Panc1 (cell line): Measurements from ENCODE around the gene HOXC9. TPM values are rescaled to one million over a fixed set of nuclear protein-coding genes. Genes with fewer than 3 reads are reported as not detected.

ENCODE experiments used
- ATAC-seq: fragments of 200-7000 bp; cut with Tn5 transposase; 2 replicates; pipeline ENCODE4 v1.9.1; 2020; ENCODE audit warnings: mild to moderate bottlenecking, moderate library complexity
- BruUV-seq: library from RNA; stranded (reverse); fragments of 400-500 nt; replicated peaks from 2 replicates; lab custom pipeline; 2021; lab: Mats Ljungman, UMichigan
- CTCF ChIA-PET: fragments of 300-600 bp; sonication (Branson Sonifier 250); formaldehyde crosslinking; loops from one replicate; lab custom pipeline; 2022; ENCODE audit warnings: antibody characterized with exemption; lab: Charles Lee
- POLR2A ChIA-PET: fragments of 300-600 bp; sonication (Branson Sonifier 250); formaldehyde crosslinking; loops from one replicate; lab custom pipeline; 2022; ENCODE audit warnings: antibody characterized with exemption; lab: Charles Lee
- DNase-seq: peaks from one replicate; pipeline ENCODE4 v3.0.0-alpha.2; 2010; ENCODE audit warnings: low read depth, low spot score
- H3K27ac ChIP-seq: 2 replicates; pipeline ENCODE4 v1.5.1; 2011; ENCODE audit warnings: mild to moderate bottlenecking, low read length, inconsistent platforms
- H3K27me3 ChIP-seq: fragments of 200-500 bp; sonication (Bioruptor generic); 2 replicates; pipeline ENCODE4 v1.6.0; 2014; ENCODE audit warnings: low read length, inconsistent platforms; ENCODE audit not compliant: control insufficient read depth, insufficient read depth
- H3K36me3 ChIP-seq: fragments of 200-500 bp; sonication (Bioruptor generic); 2 replicates; pipeline ENCODE4 v1.5.1; 2014; ENCODE audit warnings: inconsistent platforms, mild to moderate bottlenecking, low read length, moderate library complexity; ENCODE audit not compliant: control insufficient read depth, insufficient read depth
- H3K4me1 ChIP-seq: 2 replicates; pipeline ENCODE4 v1.5.1; 2011; ENCODE audit warnings: inconsistent platforms, mild to moderate bottlenecking, low read length, moderate library complexity; ENCODE audit not compliant: control insufficient read depth, insufficient read depth
- H3K4me3 ChIP-seq, 2 experiments: 2 replicates each; pipeline ENCODE4 v1.5.1; 2011 to 2012; ENCODE audit warnings: low read depth in 2 of 2, low read length in 2 of 2, mild to moderate bottlenecking in 2 of 2, inconsistent platforms in 1 of 2, moderate library complexity in 1 of 2
- H3K9me3 ChIP-seq: fragments of 200-500 bp; sonication (Bioruptor generic); 2 replicates; pipeline ENCODE4 v1.5.1; 2014; ENCODE audit warnings: low read depth, mild to moderate bottlenecking, inconsistent platforms, low read length, moderate library complexity; ENCODE audit not compliant: control insufficient read depth, insufficient read depth
- POLR2AphosphoS5 ChIP-seq: IDR thresholded peaks from 2 replicates; pipeline ENCODE4 v1.6.1; 2012; ENCODE audit warnings: mild to moderate bottlenecking, low read depth, low read length, moderate library complexity
- SIN3A ChIP-seq: IDR thresholded peaks from 2 replicates; pipeline ENCODE4 v1.6.1; 2012; ENCODE audit warnings: low read depth, mild to moderate bottlenecking, low read length, moderate library complexity, borderline replicate concordance; ENCODE audit not compliant: insufficient read depth
- TCF7L2 ChIP-seq: IDR thresholded peaks from 2 replicates; pipeline ENCODE4 v1.6.1; 2011; ENCODE audit warnings: mild to moderate bottlenecking, low read depth, low read length, inconsistent platforms
- in situ Hi-C: cut with HindIII; loops from 2 replicates; pipeline ENCODE4 v1.10.0; 2016; ENCODE audit warnings: low sequenced_read_pairs, low pct_unique_long_range_greater_than_20kb
- intact Hi-C: fragments of 100-400 bp; cut with micrococcal nuclease; formaldehyde crosslinking; loops from one replicate; pipeline ENCODE4 v1.10.0; 2022; ENCODE audit not compliant: unreplicated experiment
- total RNA-seq: library from RNA; stranded (reverse); gene quantifications from one replicate; pipeline ENCODE4 v1.2.1, GENCODE V29; 2021; ENCODE audit not compliant: unreplicated experiment
- TF ChIP-seq, protein P1 (sequence below), 2 experiments: IDR thresholded peaks; 2 replicates each; pipeline ENCODE4 v1.6.1; 2011 to 2012; ENCODE audit warnings: low read depth in 2 of 2, control low read depth in 1 of 2, low read length in 1 of 2, mild to moderate bottlenecking in 1 of 2, moderate library complexity in 1 of 2; ENCODE audit not compliant: insufficient read depth in 1 of 2
- TF ChIP-seq, protein P2 (sequence below): fragments of 450-650 bp; IDR thresholded peaks from 2 replicates; pipeline ENCODE4 v1.5.1; 2017; ENCODE audit warnings: mild to moderate bottlenecking

The HOXC9 gene
- total RNA-seq, 1 experiment from 2014 or later = 37.2 TPM

DNA sequence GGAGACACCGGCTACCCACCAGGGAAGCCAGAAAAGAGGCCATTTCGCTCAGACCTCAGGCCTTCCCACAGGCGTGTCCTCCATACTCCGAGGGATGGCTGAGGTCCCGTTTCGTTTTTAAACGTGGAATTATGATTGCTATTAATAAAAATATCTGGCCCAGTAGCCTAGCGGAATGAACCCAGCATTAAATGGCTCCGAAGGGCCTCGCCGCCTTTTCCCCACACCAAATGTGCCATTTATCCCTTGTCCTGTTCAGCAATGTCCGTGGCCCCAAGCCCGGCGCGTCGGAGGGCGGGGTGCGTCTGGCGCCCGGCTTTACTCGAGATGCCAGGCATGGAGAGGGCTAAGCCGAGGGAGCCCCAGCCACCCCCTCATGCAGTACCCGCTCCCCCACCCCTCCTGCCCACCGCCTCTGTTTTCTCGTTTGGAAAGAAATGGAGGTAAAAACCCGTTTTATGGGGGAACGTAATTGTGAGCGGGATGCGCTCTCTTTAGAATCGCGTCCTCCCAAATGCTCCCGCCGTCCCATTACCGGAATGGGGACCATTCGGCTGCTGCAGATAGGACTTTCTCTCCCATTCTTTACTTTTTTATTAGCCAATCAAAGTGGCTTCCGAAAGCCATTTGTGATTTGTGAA is 14.5 kb downstream of the HOXC9 start:
- ChIA-PET POLR2A (no interaction called here), CTCF (interaction anchor here (0.5 kb wide), 1 partner anchor 27 kb away, joined by 3 read pairs; no protein-coding TSS in a partner anchor)
- BruUV-seq = no TSS peak
- H3K27ac ChIP-seq = peak overlapping the region; percentile 92
- H3K27me3 ChIP-seq = no peaks in the 10 kb centered on the region
- intact Hi-C loops (no loop called here), in situ Hi-C loops (no loop called here)
- DNase-seq (no peak), ATAC-seq (no peak)
- H3K36me3 ChIP-seq = peaks cover 2% of the 10 kb centered on the region; the same call in 1 of the 2 replicates
- 0 out of 2 replicates have a peak, but pooled peaks have one; percentile 4 for TF ChIP-seq TCF7L2
- peak; percentile 13; the same call in 1 of the 2 replicates for TF ChIP-seq POLR2AphosphoS5
- TF ChIP-seq SIN3A = 0 out of 2 replicates have a peak, but pooled peaks have one; percentile 22
- TF ChIP-seq, protein P1, sequence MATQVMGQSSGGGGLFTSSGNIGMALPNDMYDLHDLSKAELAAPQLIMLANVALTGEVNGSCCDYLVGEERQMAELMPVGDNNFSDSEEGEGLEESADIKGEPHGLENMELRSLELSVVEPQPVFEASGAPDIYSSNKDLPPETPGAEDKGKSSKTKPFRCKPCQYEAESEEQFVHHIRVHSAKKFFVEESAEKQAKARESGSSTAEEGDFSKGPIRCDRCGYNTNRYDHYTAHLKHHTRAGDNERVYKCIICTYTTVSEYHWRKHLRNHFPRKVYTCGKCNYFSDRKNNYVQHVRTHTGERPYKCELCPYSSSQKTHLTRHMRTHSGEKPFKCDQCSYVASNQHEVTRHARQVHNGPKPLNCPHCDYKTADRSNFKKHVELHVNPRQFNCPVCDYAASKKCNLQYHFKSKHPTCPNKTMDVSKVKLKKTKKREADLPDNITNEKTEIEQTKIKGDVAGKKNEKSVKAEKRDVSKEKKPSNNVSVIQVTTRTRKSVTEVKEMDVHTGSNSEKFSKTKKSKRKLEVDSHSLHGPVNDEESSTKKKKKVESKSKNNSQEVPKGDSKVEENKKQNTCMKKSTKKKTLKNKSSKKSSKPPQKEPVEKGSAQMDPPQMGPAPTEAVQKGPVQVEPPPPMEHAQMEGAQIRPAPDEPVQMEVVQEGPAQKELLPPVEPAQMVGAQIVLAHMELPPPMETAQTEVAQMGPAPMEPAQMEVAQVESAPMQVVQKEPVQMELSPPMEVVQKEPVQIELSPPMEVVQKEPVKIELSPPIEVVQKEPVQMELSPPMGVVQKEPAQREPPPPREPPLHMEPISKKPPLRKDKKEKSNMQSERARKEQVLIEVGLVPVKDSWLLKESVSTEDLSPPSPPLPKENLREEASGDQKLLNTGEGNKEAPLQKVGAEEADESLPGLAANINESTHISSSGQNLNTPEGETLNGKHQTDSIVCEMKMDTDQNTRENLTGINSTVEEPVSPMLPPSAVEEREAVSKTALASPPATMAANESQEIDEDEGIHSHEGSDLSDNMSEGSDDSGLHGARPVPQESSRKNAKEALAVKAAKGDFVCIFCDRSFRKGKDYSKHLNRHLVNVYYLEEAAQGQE (IDR thresholded peaks at IDR 0.05; ENCODE audit: insufficient read depth in 1 of 2, low read depth in 2 of 2, low read length in 1 of 2) = no peak
- TF ChIP-seq, protein P2, sequence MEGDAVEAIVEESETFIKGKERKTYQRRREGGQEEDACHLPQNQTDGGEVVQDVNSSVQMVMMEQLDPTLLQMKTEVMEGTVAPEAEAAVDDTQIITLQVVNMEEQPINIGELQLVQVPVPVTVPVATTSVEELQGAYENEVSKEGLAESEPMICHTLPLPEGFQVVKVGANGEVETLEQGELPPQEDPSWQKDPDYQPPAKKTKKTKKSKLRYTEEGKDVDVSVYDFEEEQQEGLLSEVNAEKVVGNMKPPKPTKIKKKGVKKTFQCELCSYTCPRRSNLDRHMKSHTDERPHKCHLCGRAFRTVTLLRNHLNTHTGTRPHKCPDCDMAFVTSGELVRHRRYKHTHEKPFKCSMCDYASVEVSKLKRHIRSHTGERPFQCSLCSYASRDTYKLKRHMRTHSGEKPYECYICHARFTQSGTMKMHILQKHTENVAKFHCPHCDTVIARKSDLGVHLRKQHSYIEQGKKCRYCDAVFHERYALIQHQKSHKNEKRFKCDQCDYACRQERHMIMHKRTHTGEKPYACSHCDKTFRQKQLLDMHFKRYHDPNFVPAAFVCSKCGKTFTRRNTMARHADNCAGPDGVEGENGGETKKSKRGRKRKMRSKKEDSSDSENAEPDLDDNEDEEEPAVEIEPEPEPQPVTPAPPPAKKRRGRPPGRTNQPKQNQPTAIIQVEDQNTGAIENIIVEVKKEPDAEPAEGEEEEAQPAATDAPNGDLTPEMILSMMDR = no peak
- H3K4me3 ChIP-seq = peak overlapping the region; percentile 72 to 91
- peaks cover 45% of the 10 kb centered on the region for H3K4me1 ChIP-seq
- no peaks in the 10 kb centered on the region for H3K9me3 ChIP-seq

DNA sequence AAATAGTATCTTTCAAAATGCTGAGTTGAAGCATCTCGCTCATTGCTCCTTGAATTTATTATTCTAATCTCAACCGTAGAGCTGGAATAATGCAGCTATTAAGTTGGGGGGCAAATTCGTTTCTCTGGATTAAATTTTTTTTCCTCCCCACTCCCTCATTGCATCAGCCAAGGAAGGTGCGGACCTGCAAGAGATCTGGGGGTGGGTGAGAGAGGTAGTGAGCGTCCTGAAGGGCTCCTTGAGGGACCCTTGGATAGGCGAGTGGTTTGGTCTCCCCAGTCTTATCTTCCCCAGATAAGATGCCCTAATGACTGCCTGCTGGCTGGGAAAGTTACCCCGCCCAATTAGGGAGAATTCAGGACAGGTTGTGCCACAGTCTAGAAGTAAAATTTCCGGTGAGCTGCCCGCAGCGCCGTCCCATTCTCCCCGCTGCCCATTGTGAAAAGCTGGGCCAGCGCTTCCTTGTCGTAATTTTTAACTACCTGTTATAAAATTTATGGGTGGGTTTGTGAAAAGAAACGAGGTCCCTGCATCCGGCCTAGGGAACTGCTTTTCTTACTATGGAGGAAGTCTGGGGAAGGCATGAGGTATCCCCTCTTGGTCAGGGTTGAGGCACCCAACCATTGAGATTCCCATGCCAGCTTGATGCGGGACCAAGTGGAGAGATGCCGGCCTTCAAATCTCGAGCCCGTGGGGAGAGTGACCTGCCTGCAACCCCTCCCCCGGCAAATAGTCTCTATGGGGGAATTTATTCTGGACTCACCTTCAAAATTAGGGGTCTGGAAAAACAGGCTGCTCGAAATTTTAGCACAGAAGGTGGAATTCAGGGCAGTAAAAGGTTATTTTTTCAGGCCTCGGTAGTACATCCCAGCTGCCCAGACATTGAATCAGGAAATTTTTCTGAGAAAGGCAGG is 15.3 kb downstream of the HOXC9 start:
- TF ChIP-seq TCF7L2 (no peak), SIN3A (no peak), POLR2AphosphoS5 (no peak)
- TF ChIP-seq, protein P2 = no peak
- TF ChIP-seq, protein P1 (IDR thresholded peaks at IDR 0.05; ENCODE audit: insufficient read depth in 1 of 2, low read depth in 2 of 2, low read length in 1 of 2) = no peak
- H3K27me3 ChIP-seq = no peaks in the 10 kb centered on the region
- no peak for ATAC-seq
- in situ Hi-C loops = no loop called here
- H3K4me3 ChIP-seq = peak overlapping the region; percentile 72 to 91
- H3K27ac ChIP-seq = peak overlapping the region; percentile 92
- H3K4me1 ChIP-seq = peaks cover 51% of the 10 kb centered on the region
- no peaks in the 10 kb centered on the region for H3K9me3 ChIP-seq
- no TSS peak for BruUV-seq
- ChIA-PET CTCF (interaction anchor here (0.5 kb wide), 1 partner anchor 28 kb away, joined by 3 read pairs; no protein-coding TSS in a partner anchor), POLR2A (interaction anchor here (0.7 kb wide), 2 partner anchors 31 to 191 kb away, joined by 3 to 6 read pairs; partner anchors contain the start of gene HOXC10)
- intact Hi-C loops = no loop called here
- H3K36me3 ChIP-seq = peaks cover 2% of the 10 kb centered on the region; the same call in 1 of the 2 replicates
- no peak for DNase-seq
